Liver (tissue), 9 donors: ENCODE data around the gene BEST4. TPM values are rescaled to one million over a fixed set of nuclear protein-coding genes. Genes with fewer than 3 reads are reported as not detected.

Experiments used
- DNase-seq: peaks from one replicate; pipeline ENCODE4 v3.0.0-alpha.2; 2017; ENCODE audit warnings: low spot score
- H3K27ac ChIP-seq, 2 donors: one replicate each; pipeline ENCODE4 v1.7.0; 2013; ENCODE audit warnings: inconsistent platforms in 2 of 2, low read length in 2 of 2, control low read depth in 1 of 2, low read depth in 1 of 2, mild to moderate bottlenecking in 1 of 2
- H3K27me3 ChIP-seq, 4 donors: one replicate each; pipeline versions ENCODE4 v1.6.1 to v1.7.0; 2013; ENCODE audit warnings: low read length in 3 of 4, inconsistent platforms in 1 of 4, mild to moderate bottlenecking in 1 of 4, moderate library complexity in 1 of 4; ENCODE audit not compliant: control insufficient read depth in 4 of 4, insufficient read depth in 4 of 4
- H3K36me3 ChIP-seq, 4 donors: one replicate each; pipeline versions ENCODE4 v1.6.1 to v1.7.0; 2013; ENCODE audit warnings: low read length in 3 of 4, mild to moderate bottlenecking in 3 of 4, low read depth in 1 of 4, moderate library complexity in 1 of 4; ENCODE audit not compliant: control insufficient read depth in 4 of 4, insufficient read depth in 3 of 4
- H3K4me1 ChIP-seq, 4 donors: one replicate each; pipeline versions ENCODE4 v1.6.1 to v1.7.0; 2013; ENCODE audit warnings: low read length in 3 of 4, mild to moderate bottlenecking in 3 of 4, moderate library complexity in 1 of 4; ENCODE audit not compliant: control insufficient read depth in 4 of 4, insufficient read depth in 4 of 4
- H3K4me3 ChIP-seq, 3 donors: one replicate each; pipeline versions ENCODE4 v1.6.1 to v1.7.0; 2013; ENCODE audit warnings: low read length in 3 of 3, control low read depth in 1 of 3, low read depth in 1 of 3, mild to moderate bottlenecking in 1 of 3
- H3K9ac ChIP-seq, 2 donors: one replicate each; pipeline ENCODE4 v1.7.0; 2013; ENCODE audit warnings: low read length in 2 of 2, mild to moderate bottlenecking in 2 of 2, moderate library complexity in 2 of 2, control low read depth in 1 of 2, low read depth in 1 of 2
- H3K9me3 ChIP-seq, 4 donors: one replicate each; pipeline versions ENCODE4 v1.6.1 to v1.7.0; 2013; ENCODE audit warnings: low read length in 3 of 4; ENCODE audit not compliant: control insufficient read depth in 4 of 4
- ATF3 ChIP-seq: IDR thresholded peaks from 2 replicates; pipeline ENCODE4 v1.6.1; 2016; ENCODE audit warnings: antibody characterized with exemption
- CTCF ChIP-seq: fragments of 150-350 bp; IDR thresholded peaks from 2 replicates; pipeline ENCODE4 v1.5.1; 2017; ENCODE audit warnings: improper control_type of control experiment, low read depth, low read length; ENCODE audit not compliant: missing input control
- EGR1 ChIP-seq, 2 donors: IDR thresholded peaks; 2 replicates each; pipeline ENCODE4 v1.6.1; 2016 to 2018; ENCODE audit warnings: antibody characterized with exemption in 2 of 2, low read depth in 2 of 2
- FOXA1 ChIP-seq: IDR thresholded peaks from 2 replicates; pipeline ENCODE4 v1.6.1; 2016; ENCODE audit warnings: antibody characterized with exemption
- FOXA2 ChIP-seq: IDR thresholded peaks from 2 replicates; pipeline ENCODE4 v1.6.1; 2016; ENCODE audit warnings: antibody characterized with exemption
- GABPA ChIP-seq, 2 donors: IDR thresholded peaks in 1 of 2; conservative IDR thresholded peaks in 1 of 2; 2 replicates each; pipeline ENCODE4 v1.6.1; 2016; ENCODE audit warnings: antibody characterized with exemption in 2 of 2, mild to moderate bottlenecking in 1 of 2, moderate library complexity in 1 of 2
- HNF4A ChIP-seq, 2 donors: conservative IDR thresholded peaks; 2 replicates each; pipeline ENCODE4 v1.6.1; 2016; ENCODE audit warnings: antibody characterized with exemption in 2 of 2, mild to moderate bottlenecking in 2 of 2
- HNF4G ChIP-seq: IDR thresholded peaks from 2 replicates; pipeline ENCODE4 v1.6.1; 2016; ENCODE audit warnings: antibody characterized with exemption
- JUND ChIP-seq, 2 donors: IDR thresholded peaks; 2 replicates each; pipeline ENCODE4 v1.6.1; 2016; ENCODE audit warnings: antibody characterized with exemption in 2 of 2
- NR2F2 ChIP-seq: IDR thresholded peaks from 2 replicates; pipeline ENCODE4 v1.6.1; 2016; ENCODE audit warnings: antibody characterized with exemption
- RAD21 ChIP-seq, 2 donors: IDR thresholded peaks; 2 replicates each; pipeline ENCODE4 v1.6.1; 2016; ENCODE audit warnings: antibody characterized with exemption in 2 of 2, mild to moderate bottlenecking in 2 of 2
- REST ChIP-seq: IDR thresholded peaks from 2 replicates; pipeline ENCODE4 v1.6.1; 2016; ENCODE audit warnings: antibody characterized with exemption, mild to moderate bottlenecking
- RXRA ChIP-seq, 2 donors: IDR thresholded peaks; 2 replicates each; pipeline ENCODE4 v1.6.1; 2017 to 2018; ENCODE audit warnings: antibody characterized with exemption in 2 of 2, mild to moderate bottlenecking in 1 of 2
- SP1 ChIP-seq: IDR thresholded peaks from 2 replicates; pipeline ENCODE4 v1.6.1; 2018; ENCODE audit warnings: antibody characterized with exemption, mild to moderate bottlenecking
- TAF1 ChIP-seq: conservative IDR thresholded peaks from 2 replicates; pipeline ENCODE4 v1.6.1; 2016; ENCODE audit warnings: antibody characterized with exemption, mild to moderate bottlenecking
- YY1 ChIP-seq: IDR thresholded peaks from 2 replicates; pipeline ENCODE4 v1.6.1; 2016; ENCODE audit warnings: antibody characterized with exemption, mild to moderate bottlenecking
- ZBTB33 ChIP-seq: IDR thresholded peaks from 2 replicates; pipeline ENCODE4 v1.6.1; 2016; ENCODE audit warnings: antibody characterized with exemption
- WGBS: extraction: QIAGEN DNeasy Blood & Tissue Kit; methylation state at CpG from one replicate; pipeline ENCODE4 v1.1.7; 2013; 5-methylcytosine and 5-hydroxymethylcytosine counted together
- polyA plus RNA-seq, 2 donors: library from polyadenylated mRNA; stranded (reverse) in 1 of 2; unstranded in 1 of 2; fragments of 200-250 nt in 1 of 2; fragments of >200 nt in 1 of 2; fragmentation: Nextera tagmentation in 1 of 2; extraction: Ambion mirVana in 1 of 2; gene quantifications; one replicate each; pipeline versions ENCODE4 v1.2.1 to v1.2.3, GENCODE V29; 2013 to 2015
- total RNA-seq, 2 donors: library from RNA; depleted of rRNA; stranded (reverse); fragments of >200 nt; gene quantifications; one replicate each; pipeline ENCODE4 v1.2.3, GENCODE V29; 2014
- TF ChIP-seq, protein P1 (sequence below): IDR thresholded peaks from 2 replicates; pipeline ENCODE4 v1.6.1; 2016; ENCODE audit warnings: antibody characterized with exemption
- donor health status: healthy.
- donor health status: healthy.
- donor health status: healthy.
- donor health status: healthy.
- donor health status: healthy.

The BEST4 gene
- total and polyA plus RNA-seq, 4 donors: 0.05 TPM; not detected in 3

DNA sequence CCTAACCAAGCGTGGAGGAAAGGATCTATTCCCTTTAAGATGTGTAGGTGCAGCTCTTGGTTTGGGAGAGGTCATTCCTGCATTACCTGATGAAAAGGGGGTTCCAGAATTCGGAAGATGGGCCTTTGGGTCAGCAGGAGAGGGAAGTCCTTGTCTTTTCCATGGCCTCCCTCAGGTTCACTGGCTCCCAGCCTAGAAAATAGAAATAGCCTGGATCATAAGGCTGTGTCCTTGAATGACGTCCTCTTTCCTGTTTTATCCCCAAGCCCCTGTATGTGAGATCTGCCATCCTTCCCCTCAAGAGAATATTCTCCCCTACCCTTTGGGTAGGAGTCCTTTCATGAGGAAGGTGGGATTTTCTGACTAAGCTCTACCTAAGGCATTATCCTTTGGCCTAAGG is 27.1 kb downstream of the BEST4 start:
- Histone ChIP-seq H3K4me1 (no peaks in the 10 kb centered on the region), H3K27me3 (no peaks in the 10 kb centered on the region), H3K27ac (no peak overlapping the region), H3K36me3 (no peaks in the 10 kb centered on the region), H3K9me3 (no peaks in the 10 kb centered on the region), H3K9ac (no peak overlapping the region), H3K4me3 (no peak overlapping the region)
- WGBS: 92% methylated on average over 3 of the region's 3 CpGs
- TF ChIP-seq RAD21 (IDR thresholded peaks at IDR 0.05) (no peak), GABPA (IDR thresholded peaks at IDR 0.05 in 1 of 2, conservative IDR thresholded peaks at IDR 0.05 in 1 of 2) (no peak), ATF3 (no peak), CTCF (no peak), ZBTB33 (no peak), FOXA2 (no peak), YY1 (no peak), REST (no peak), SP1 (no peak)
- DNase-seq: no peak

GRCh38 chr1:44759077-44759476 is 28.9 kb downstream of the BEST4 start:
- no peak overlapping the region for H3K9ac ChIP-seq
- no peak overlapping the region for H3K27ac ChIP-seq
- H3K4me3 ChIP-seq: no peak overlapping the region
- H3K27me3 ChIP-seq: no peaks in the 10 kb centered on the region
- H3K36me3 ChIP-seq: no peaks in the 10 kb centered on the region
- TF ChIP-seq EGR1 (IDR thresholded peaks at IDR 0.05; ENCODE audit: low read depth in 2 of 2) (no peak), HNF4G (no peak), RAD21 (IDR thresholded peaks at IDR 0.05) (no peak), HNF4A (conservative IDR thresholded peaks at IDR 0.05) (no peak), FOXA2 (no peak), ATF3 (no peak), NR2F2 (no peak), JUND (IDR thresholded peaks at IDR 0.05) (no peak), SP1 (no peak), GABPA (IDR thresholded peaks at IDR 0.05 in 1 of 2, conservative IDR thresholded peaks at IDR 0.05 in 1 of 2) (no peak), FOXA1 (no peak), YY1 (no peak), RXRA (IDR thresholded peaks at IDR 0.05) (no peak), TAF1 (no peak), ZBTB33 (no peak)
- TF ChIP-seq, protein P1, sequence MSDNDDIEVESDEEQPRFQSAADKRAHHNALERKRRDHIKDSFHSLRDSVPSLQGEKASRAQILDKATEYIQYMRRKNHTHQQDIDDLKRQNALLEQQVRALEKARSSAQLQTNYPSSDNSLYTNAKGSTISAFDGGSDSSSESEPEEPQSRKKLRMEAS: no peak
- WGBS: 91% methylated on average over 11 of the region's 11 CpGs
- H3K9me3 ChIP-seq: no peaks in the 10 kb centered on the region
- DNase-seq: no peak
- no peaks in the 10 kb centered on the region for H3K4me1 ChIP-seq
